Measurements from ENCODE around the gene VSX2. TPM values are rescaled to one million over a fixed set of nuclear protein-coding genes. Genes with fewer than 3 reads are reported as not detected.

Gene VSX2
- polyA plus RNA-seq, 2 of the 4 experiments (the other 2 are of a cell fraction): not detected

DNA sequence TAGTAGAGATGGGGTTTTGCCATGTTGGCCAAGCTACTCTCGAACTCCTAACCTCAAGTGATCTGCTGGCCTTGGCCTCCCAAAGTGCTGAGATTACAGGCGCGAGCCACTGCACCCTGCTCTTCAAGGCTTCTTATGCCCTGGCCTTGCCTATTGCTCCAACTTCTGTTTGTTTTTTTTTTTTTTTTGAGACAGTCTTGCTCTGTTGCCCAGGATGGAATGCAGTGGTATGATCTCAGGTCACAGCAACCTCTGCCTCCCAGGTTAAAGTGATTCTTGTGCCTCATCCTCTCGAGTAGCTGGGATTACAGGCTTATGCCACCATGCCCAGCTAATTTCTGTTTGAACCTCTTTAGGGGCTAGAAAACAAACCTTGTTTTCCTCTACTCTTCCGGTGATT, 69.4 kb downstream of the VSX2 start:
- no peaks in the 10 kb centered on the region for H3K4me1 ChIP-seq
- TF ChIP-seq, protein P1, sequence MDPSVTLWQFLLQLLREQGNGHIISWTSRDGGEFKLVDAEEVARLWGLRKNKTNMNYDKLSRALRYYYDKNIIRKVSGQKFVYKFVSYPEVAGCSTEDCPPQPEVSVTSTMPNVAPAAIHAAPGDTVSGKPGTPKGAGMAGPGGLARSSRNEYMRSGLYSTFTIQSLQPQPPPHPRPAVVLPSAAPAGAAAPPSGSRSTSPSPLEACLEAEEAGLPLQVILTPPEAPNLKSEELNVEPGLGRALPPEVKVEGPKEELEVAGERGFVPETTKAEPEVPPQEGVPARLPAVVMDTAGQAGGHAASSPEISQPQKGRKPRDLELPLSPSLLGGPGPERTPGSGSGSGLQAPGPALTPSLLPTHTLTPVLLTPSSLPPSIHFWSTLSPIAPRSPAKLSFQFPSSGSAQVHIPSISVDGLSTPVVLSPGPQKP (IDR thresholded peaks at IDR 0.05; ENCODE audit: low read depth, low read length): no peak
- TF ChIP-seq CHD2 (IDR thresholded peaks at IDR 0.05; ENCODE audit: low read length, partially characterized antibody) (no peak), CHD4 (IDR thresholded peaks at IDR 0.05; ENCODE audit: borderline replicate concordance) (no peak), CBX8 (IDR thresholded peaks at IDR 0.05) (no peak), RNF2 (IDR thresholded peaks at IDR 0.05; ENCODE audit: borderline replicate concordance, low read depth) (no peak), CBX2 (IDR thresholded peaks at IDR 0.05; ENCODE audit: borderline replicate concordance, low read depth) (no peak), MAZ (IDR thresholded peaks at IDR 0.05; ENCODE audit: borderline replicate concordance, low read depth, low read length) (no peak), HOXB5 (CRISPR knock-in tag; IDR thresholded peaks at IDR 0.05) (no peak), ZFP36 (IDR thresholded peaks at IDR 0.05; ENCODE audit: borderline replicate concordance, partially characterized antibody) (no peak), MYC (IDR thresholded peaks at IDR 0.05; ENCODE audit: borderline replicate concordance, low read length) (no peak), RAD21 (conservative IDR thresholded peaks at IDR 0.05 in 1 of 2, IDR thresholded peaks at IDR 0.05 in 1 of 2) (no peak), POLR2A (IDR thresholded peaks at IDR 0.05; ENCODE audit: low read length) (no peak), HOXA7 (CRISPR knock-in tag; IDR thresholded peaks at IDR 0.05) (no peak), HEYL (CRISPR knock-in tag; IDR thresholded peaks at IDR 0.05) (no peak), ZNF302 (CRISPR knock-in tag; IDR thresholded peaks at IDR 0.05) (no peak), SREBF2 (IDR thresholded peaks at IDR 0.05) (no peak)
- TF ChIP-seq, protein P2, sequence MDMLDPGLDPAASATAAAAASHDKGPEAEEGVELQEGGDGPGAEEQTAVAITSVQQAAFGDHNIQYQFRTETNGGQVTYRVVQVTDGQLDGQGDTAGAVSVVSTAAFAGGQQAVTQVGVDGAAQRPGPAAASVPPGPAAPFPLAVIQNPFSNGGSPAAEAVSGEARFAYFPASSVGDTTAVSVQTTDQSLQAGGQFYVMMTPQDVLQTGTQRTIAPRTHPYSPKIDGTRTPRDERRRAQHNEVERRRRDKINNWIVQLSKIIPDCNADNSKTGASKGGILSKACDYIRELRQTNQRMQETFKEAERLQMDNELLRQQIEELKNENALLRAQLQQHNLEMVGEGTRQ (IDR thresholded peaks at IDR 0.05): no peak
- TF ChIP-seq, protein P3, sequence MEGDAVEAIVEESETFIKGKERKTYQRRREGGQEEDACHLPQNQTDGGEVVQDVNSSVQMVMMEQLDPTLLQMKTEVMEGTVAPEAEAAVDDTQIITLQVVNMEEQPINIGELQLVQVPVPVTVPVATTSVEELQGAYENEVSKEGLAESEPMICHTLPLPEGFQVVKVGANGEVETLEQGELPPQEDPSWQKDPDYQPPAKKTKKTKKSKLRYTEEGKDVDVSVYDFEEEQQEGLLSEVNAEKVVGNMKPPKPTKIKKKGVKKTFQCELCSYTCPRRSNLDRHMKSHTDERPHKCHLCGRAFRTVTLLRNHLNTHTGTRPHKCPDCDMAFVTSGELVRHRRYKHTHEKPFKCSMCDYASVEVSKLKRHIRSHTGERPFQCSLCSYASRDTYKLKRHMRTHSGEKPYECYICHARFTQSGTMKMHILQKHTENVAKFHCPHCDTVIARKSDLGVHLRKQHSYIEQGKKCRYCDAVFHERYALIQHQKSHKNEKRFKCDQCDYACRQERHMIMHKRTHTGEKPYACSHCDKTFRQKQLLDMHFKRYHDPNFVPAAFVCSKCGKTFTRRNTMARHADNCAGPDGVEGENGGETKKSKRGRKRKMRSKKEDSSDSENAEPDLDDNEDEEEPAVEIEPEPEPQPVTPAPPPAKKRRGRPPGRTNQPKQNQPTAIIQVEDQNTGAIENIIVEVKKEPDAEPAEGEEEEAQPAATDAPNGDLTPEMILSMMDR (IDR thresholded peaks at IDR 0.05): no peak
- TF ChIP-seq, protein P4, sequence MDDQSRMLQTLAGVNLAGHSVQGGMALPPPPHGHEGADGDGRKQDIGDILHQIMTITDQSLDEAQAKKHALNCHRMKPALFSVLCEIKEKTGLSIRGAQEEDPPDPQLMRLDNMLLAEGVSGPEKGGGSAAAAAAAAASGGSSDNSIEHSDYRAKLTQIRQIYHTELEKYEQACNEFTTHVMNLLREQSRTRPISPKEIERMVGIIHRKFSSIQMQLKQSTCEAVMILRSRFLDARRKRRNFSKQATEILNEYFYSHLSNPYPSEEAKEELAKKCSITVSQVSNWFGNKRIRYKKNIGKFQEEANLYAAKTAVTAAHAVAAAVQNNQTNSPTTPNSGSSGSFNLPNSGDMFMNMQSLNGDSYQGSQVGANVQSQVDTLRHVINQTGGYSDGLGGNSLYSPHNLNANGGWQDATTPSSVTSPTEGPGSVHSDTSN (IDR thresholded peaks at IDR 0.05): no peak
- TF ChIP-seq, protein P5, sequence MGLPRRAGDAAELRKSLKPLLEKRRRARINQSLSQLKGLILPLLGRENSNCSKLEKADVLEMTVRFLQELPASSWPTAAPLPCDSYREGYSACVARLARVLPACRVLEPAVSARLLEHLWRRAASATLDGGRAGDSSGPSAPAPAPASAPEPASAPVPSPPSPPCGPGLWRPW (IDR thresholded peaks at IDR 0.05): no peak
- POLR2A ChIA-PET: interaction anchor here (0.7 kb wide), 1 partner anchor 799 kb away, joined by 4 read pairs; no protein-coding TSS in a partner anchor
- CTCF ChIA-PET: interaction anchor here (0.5 to 8.7 kb wide), 6 partner anchors 11 to 182 kb away, joined by 3 to 58 read pairs (median 4); no protein-coding TSS in a partner anchor
- H3K9me3 ChIP-seq: no peaks in the 10 kb centered on the region
- WGBS (ENCODE audit: missing lambda C conversion rate): 60% methylated on average over 5 of the region's 5 CpGs
- no peak for FAIRE-seq
- no peak overlapping the region for H3K4me3 ChIP-seq
- H3K4me2 ChIP-seq: no peak overlapping the region
- DNase-seq (ENCODE audit: low read depth in 1 of 2, low spot score in 1 of 2): no peak
- no peak for ATAC-seq
- no peak overlapping the region for H3K27ac ChIP-seq

All from A549 (cell line).